ENCODE results near the gene PDLIM1.

DNA sequence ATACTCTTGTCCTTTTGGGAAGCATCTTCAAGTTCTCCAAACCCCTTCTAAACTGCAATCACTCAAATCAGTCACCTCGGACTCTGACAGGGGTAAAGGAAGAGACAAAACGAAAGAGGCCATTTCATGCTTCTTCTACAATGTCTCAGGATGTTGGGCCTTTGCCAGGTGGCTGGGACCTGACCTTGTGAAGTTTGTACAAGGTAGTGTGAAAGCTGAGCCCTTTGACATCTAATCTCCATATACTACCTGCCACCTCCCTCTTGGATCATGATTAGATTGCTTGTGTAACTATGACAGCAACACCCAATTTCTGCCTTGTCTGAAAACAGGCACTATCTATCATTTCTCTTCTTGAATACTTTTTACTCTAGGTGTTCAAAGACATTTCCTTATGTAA lies 35.1 kb upstream of the PDLIM1 start:
- TF ChIP-seq EZH2phosphoT487 (IDR thresholded peaks at IDR 0.05; ENCODE audit: borderline replicate concordance, low read depth): no peak
- TF ChIP-seq, protein P1, sequence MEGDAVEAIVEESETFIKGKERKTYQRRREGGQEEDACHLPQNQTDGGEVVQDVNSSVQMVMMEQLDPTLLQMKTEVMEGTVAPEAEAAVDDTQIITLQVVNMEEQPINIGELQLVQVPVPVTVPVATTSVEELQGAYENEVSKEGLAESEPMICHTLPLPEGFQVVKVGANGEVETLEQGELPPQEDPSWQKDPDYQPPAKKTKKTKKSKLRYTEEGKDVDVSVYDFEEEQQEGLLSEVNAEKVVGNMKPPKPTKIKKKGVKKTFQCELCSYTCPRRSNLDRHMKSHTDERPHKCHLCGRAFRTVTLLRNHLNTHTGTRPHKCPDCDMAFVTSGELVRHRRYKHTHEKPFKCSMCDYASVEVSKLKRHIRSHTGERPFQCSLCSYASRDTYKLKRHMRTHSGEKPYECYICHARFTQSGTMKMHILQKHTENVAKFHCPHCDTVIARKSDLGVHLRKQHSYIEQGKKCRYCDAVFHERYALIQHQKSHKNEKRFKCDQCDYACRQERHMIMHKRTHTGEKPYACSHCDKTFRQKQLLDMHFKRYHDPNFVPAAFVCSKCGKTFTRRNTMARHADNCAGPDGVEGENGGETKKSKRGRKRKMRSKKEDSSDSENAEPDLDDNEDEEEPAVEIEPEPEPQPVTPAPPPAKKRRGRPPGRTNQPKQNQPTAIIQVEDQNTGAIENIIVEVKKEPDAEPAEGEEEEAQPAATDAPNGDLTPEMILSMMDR (IDR thresholded peaks at IDR 0.05): no peak

All from SK-N-SH (cell line).